ENCODE results near the gene SWAP70.
"Not testable (repeated sequence)": the region's sequence is repeated elsewhere in the genome, so short reads cannot be mapped to it uniquely, and the experiment has no call there.

The SWAP70 gene

DNA sequence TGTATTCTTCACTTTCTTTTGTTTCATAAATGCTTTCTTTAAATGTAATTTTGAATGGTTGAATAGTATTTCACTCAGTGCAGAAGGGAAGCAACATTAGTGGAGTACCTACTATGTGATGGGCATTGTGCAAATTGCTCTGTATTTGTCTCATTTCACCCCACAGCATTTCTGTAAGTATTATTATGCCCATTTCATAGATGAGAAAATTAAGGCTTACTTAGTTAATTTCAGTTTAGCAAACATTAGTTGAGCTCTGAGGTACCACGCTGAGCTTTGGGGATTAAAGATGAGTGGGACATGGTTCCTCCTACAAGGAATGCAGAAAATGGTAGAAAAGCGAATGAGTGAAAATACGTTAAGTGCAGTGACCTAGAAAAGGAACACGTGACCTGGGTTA, 58.1 kb downstream of the SWAP70 start:
- no peak for DNase-seq (ENCODE audit: low spot score)

DNA sequence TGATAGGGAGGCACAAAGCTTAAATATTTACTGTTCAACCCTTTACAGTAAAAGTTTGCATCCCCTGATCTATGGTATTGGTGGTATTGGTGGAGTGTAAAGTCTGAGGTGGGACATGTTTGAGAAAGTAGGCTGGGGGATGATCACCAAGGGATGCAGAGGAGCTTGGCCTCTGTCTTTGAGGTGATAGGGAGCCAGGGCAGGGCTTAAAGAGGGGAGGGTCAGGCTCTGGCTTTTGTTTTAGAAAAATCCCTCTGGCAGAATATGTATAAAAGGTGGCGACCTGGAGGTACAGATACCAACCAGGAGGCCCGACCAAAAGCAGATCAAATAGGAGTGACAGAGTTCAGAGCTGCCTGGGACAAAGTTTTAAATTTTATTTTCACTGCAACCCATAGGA, 59.0 kb downstream of the SWAP70 start:
- DNase-seq (ENCODE audit: low spot score): no peak

DNA sequence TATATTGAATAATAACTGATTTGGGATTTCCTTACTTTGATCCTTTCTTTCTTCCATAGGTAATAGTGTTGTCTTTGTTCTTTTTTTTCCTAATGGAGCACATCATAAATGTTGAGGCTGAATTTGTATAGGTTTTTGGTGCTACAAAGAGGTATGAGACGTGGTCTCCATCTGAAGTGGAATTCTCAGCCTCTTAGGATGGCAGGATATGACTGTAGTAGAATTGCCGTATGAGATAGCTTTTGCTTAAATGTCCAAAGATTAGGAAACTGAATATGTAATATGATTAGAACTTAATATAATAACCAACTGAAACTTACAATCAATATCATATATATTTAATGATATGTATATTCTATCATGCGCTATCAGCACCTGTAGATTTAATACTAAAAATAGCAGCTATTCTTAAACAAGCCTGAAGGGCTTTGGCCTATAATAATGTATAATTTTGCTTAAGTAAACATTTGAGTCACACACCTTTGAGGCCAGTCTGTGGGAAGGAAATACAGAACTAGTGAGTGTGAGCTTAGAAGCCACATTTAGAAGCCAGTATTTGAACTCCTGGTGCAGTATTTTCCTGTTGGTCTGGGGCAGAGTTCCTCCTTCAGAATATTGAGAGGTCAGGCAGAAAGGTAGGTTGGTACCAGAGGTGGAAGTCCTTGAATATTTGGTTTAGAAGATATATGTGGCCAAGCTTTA, 62.6 kb downstream of the SWAP70 start:
- DNase-seq (ENCODE audit: low spot score): no peak

GRCh38 chr11:9728058-9728457, 64.2 kb downstream of the SWAP70 start:
- no peak for DNase-seq (ENCODE audit: low spot score)

GRCh38 chr11:9731256-9731655, 67.4 kb downstream of the SWAP70 start:
- DNase-seq (ENCODE audit: low spot score): no peak

DNA sequence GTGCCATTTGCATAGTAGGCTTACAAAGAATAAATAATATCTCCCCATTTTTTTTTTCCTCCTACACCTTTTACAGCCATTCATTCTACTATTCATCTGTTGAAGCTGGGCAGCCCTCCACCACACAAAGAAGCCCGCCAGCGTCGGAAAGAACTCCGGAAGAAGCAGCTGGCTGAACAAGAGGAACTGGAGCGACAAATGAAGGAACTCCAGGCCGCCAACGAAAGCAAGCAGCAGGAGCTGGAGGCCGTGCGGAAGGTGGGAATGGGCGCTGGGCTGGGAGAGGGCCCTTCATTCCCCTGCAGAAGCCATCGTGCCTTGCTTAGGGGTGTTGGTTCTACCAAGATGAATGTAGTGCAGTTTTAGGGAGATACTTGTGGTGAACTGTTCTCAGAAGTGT, 68.6 kb downstream of the SWAP70 start:
- DNase-seq (ENCODE audit: low spot score): no peak

DNA sequence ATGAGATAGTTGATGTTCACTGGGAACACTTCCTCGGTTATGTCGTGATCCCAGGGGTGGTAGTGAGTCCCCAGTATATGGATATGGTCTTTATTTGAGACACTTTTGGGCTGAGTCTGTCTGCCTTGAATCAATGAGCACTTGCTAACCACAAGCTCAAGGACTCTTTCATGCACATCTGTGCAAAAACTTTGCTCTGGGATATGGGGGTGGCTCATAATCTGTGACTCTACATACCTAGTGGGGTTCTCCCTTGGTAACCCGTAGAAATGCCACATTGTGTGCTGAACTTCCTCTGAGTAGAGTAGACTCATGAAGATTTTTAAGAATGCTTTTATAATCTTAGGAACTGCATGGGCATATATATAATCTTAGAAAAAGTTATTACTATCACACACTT, 69.3 kb downstream of the SWAP70 start:
- no peak for DNase-seq (ENCODE audit: low spot score)

DNA sequence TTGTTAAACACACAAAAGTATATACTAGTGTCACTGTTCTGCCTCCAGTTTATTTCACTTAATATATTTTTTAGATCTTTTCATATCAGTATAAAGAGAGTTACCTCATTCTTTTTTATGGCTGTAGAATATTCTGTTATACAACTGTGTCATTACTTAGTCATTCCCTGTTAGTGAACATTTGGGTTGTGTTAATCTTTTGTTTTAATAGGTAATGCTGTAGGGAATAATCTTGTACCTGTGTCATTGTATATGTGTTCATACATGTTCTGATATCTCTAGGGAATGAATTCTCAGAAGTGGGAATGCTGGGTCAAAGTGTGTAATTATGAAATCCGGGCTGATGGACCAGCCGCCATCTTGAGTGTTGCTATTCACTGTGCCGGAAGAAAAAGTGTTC, 71.4 kb downstream of the SWAP70 start:
- no peak for DNase-seq (ENCODE audit: low spot score)

GRCh38 chr11:9735919-9736318, 72.0 kb downstream of the SWAP70 start:
- DNase-seq (ENCODE audit: low spot score): no peak

GRCh38 chr11:9736365-9736764, 72.5 kb downstream of the SWAP70 start:
- no peak for DNase-seq (ENCODE audit: low spot score)

DNA sequence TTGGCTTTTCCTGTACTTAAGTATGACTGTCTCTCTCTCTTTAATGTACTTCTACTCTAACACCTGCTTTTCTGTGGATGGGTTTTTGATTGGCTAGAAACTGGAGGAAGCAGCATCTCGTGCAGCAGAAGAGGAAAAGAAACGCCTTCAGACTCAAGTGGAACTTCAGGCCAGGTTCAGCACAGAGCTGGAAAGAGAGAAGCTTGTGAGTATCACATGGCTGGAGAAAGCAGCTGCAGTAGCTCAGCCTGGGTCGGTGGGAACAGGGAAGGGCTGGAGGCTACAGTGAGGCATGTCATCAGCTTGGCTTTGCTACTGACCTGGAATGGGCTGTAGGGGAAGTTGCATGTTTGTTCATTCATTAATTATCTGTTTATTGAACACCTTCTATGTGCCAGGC, 74.2 kb downstream of the SWAP70 start:
- DNase-seq (ENCODE audit: low spot score): no peak

DNA sequence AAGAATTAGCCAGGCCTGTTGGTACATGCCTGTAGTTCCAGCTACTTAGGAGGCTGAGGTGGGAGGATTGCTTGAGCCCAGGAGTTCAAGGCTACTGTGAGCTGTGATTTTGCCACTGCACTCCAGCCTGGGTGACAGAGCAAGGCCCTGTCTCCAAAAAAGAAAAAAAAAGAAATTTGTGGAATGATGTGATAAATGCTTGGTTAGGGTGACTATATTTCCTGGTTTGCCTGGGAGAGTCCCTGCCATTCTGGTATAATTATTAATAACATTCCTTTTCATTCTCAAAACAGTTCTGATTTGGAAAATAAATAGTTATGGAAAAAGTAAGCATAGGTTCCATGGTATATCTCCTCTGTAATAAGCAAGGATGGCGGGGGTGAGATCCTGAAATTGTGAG, 74.8 kb downstream of the SWAP70 start:
- DNase-seq (ENCODE audit: low spot score): no peak

- DNase-seq (ENCODE audit: low spot score): no peak
Measured at GRCh38 chr11:9739123-9739900, 75.4 kb downstream of the SWAP70 start.

GRCh38 chr11:9740202-9740883, 76.5 kb downstream of the SWAP70 start:
- no peak for DNase-seq (ENCODE audit: low spot score)

GRCh38 chr11:9741260-9741659, 77.4 kb downstream of the SWAP70 start:
- no peak for DNase-seq (ENCODE audit: low spot score)

DNA sequence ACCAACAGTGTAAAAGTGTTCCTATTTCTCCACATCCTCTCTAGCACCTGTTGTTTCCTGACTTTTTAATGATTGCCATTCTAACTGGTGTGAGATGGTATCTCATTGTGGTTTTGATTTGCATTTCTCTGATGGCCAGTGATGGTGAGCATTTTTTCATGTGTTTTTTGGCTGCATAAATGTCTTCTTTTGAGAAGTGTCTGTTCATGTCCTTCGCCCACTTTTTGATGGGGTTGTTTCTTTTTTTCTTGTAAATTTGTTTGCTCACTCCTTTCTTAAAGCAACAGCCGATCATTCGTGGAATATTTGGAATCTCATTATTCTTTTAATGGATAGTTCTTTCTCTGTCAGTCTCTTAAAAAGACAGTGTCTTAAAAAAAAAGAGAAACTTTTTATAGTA, 79.6 kb downstream of the SWAP70 start:
- DNase-seq (ENCODE audit: low spot score): not testable (repeated sequence)

- no peak for DNase-seq (ENCODE audit: low spot score)
Measured at GRCh38 chr11:9745411-9746211, 81.7 kb downstream of the SWAP70 start.

- DNase-seq (ENCODE audit: low spot score): no peak
Measured at GRCh38 chr11:9747229-9747628, 83.4 kb downstream of the SWAP70 start.

DNA sequence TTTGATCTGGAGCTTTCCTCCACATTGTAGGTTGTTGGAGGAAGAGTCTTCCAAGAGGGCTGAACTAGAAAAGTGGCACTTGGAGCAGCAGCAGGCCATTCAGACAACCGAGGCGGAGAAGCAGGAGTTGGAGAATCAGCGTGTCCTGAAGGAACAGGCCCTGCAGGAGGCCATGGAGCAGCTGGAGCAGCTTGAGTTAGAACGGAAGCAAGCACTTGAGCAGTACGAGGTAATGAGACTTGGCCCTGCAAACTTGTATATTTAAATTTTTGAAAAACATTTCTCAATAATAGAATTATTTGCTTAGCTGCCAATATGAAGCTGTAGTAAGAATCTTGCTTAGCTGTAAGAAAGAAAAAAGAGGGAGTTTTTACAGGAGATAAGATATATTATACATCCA, 84.0 kb downstream of the SWAP70 start:
- no peak for DNase-seq (ENCODE audit: low spot score)

- DNase-seq (ENCODE audit: low spot score): peak; percentile 78
Measured at GRCh38 chr11:9748361-9748970, 84.6 kb downstream of the SWAP70 start.

DNA sequence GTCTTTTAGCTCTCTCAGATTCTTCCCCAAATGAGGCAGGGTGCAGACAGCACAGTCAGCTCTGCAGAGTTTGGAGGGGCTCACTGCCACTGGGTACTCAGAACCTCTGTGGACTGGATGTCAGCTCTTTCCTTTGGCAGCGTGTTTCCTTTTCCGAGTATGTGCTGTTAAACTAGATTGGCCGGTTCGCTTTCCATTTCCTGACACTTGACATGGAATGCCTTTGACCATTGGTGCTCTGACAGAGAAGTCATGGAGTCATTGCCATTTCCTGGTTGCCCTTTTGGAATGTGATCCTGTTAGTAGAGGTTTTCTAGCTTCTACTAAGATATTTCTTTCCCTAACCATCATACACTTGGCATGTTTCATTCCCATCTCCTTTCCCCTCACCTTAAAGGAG, 86.7 kb downstream of the SWAP70 start:
- DNase-seq (ENCODE audit: low spot score): no peak

DNA sequence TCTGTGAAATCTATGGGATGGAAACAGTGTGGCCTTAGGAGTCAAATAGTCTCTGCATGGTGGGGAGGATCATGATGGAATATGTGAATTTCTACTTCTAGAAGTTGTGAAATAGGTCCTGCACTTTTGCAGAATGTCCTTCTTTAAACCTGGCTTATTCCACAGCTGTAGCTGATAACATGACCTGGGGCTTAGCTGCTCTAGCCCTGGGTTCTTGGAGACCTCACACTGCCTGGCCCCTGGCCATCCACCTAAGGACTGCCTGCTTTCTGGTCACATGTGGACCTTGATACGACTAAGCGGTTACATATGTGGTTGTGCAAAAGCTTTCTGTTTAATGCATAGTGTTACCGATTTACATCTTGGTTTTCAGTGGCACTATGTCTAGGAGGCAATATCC, 88.2 kb downstream of the SWAP70 start:
- peak; percentile 16 for DNase-seq (ENCODE audit: low spot score)
